Activated CD8-positive, alpha-beta memory T cell treated with anti-CD3 and anti-CD28 coated beads, Interleukin-2, amount 50 U/mL, for 24 hours (primary cell): ENCODE measurements around the gene HSPA1L.

ENCODE experiments used
- DNase-seq: peaks from one replicate; pipeline ENCODE4 v3.0.0-alpha.2; 2020; ENCODE audit errors: extremely low read depth

The HSPA1L gene

DNA sequence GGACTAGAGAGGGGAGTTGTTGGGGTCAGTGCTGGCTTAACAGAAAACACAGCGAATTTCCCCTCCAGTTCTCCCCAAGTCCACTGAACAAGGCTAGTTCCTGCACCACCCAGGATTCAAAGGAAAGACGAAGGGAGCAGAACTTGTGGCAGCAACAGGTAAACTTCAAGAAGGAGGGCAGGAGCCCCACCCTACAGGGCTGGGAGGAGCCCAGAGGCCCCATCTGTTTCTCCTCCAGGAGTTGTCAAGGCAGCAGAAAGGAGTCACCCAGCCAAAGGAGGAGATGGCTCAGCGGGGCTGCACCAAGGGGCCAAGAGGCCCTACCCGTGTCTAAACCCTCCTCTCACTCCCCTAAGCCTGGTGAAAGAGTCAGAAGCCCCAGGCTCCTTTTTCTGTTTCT, 50.9 kb downstream of the HSPA1L start:
- no peak for DNase-seq

DNA sequence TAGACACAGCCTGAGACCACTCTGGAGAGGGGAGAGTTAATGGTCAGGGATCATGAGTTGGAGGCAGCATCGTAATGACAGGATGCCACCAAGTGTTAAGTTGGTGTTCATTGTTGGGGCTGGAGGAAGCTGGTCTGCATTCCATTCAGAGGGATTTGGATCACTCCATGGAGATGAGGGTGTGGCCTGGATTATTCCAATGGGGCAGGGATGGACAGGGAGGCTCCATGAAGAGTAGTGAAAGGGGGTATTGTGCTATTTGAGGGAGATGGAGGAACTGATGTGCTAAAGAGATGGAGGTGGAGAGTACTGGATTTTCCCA, 51.5 kb downstream of the HSPA1L start:
- DNase-seq = no peak

DNA sequence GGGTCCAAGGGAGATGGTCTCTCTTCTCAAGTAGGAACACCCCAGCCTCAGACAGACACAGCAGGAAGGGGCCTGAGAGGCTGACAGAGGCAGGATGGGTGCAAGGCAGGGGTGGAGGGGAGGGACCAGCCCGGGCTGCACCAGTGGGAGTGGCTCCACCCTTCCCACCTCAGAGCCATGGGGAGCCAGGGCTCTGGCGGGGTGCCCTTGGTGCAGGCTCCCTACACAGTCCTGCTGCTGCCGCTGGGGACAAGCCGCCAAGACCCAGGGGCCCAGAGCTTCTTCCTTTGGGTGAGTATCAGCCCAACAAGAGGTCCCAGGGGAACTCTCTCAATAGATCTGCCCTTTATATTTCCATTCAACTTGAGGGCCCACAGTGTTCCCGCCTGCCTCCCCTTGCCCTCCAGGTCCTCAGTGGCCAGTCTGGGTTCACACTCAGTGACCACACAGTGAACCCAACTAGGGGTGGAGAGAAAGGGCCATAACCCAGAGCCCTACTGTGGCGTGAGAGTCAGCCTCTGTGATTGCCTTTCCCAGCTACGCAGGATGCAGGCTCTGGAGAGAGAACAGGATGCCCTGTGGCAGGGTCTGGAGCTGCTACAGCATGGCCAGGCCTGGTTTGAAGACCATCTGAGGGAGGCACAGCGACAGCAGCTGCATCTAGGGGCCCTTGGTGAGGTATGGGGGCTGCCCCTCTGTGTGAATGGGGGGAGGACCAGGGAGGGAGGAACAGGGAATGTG, 52.0 kb downstream of the HSPA1L start:
- no peak for DNase-seq

DNA sequence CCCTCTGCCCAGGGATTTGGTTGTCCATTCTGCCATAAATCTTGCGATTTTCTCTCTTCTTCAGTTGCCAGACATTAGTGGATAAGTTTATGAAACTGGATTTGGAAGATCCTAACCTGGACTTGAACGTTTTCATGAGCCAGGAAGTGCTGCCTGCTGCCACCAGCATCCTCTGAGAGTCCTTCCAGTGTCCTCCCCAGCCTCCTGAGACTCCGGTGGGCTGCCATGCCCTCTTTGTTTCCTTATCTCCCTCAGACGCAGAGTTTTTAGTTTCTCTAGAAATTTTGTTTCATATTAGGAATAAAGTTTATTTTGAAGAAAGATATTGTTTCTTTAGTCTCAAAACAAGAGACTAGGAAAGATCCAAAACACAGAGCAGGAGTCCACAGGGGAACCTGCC, 52.7 kb downstream of the HSPA1L start, which contains the start of gene SAPCD1:
TSS of gene SAPCD1 (plus strand) at position 301 of the 400 bp plus-strand sequence. CDS start 399 bp downstream, outside the sequence.
- no peak for DNase-seq

DNA sequence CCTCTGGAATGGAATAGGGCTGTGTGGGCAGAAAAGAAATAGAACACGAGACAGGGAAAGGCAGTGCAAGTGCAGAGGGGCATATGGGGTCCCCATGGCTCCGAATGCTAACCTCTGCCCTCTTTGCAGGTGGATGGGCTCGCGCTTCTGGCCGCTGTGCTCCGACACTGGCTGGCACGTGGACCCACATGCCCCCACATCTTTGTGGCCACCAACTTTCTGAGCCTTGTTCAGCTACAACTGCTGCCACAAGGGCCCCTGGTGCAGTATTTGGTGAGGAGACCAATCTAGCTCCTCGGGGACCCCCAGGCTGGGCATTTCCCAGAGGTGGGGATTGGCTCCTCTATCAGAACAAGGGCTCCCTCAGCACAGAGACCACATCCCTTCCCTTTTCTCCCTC, 53.7 kb downstream of the HSPA1L start:
- DNase-seq = no peak

GRCh38 chr6:31760790-31761189, 54.3 kb downstream of the HSPA1L start:
- no peak for DNase-seq
